AG04449 (cell line): ENCODE results near the gene MDP1.
A peak's percentile ranks its signal among the peaks of the same experiment; 100 is the strongest.

Source experiments
- CTCF ChIA-PET: fragments of 350-600 bp; formaldehyde crosslinking; extraction: SDS; loops from one replicate; lab custom pipeline; 2021; ENCODE audit warnings: antibody characterized with exemption; lab: Yijun Ruan, JAX
- POLR2A ChIA-PET: fragments of 400-600, 350-600 bp; formaldehyde crosslinking; extraction: SDS; loops from one replicate; lab custom pipeline; 2020; ENCODE audit warnings: antibody characterized with exemption, inconsistent platforms; lab: Yijun Ruan, JAX
- DNase-seq: peaks from one replicate; pipeline ENCODE4 v3.0.0-alpha.2; 2010; ENCODE audit warnings: low read depth, low spot score
- H3K4me3 ChIP-seq: 2 replicates; pipeline ENCODE4 v1.5.1; 2011; ENCODE audit warnings: low read depth, mild to moderate bottlenecking, control low read depth, low read length
- CTCF ChIP-seq: IDR thresholded peaks from one replicate; pipeline ENCODE4 v1.5.1; 2011; ENCODE audit warnings: mild to moderate bottlenecking, moderate library complexity, low read length, control low read depth, inconsistent platforms; ENCODE audit not compliant: insufficient read depth; ENCODE audit errors: missing control alignments

Gene MDP1

GRCh38 chr14:24215495-24216344 lies at the start of gene MDP1:
TSS of gene MDP1 (minus strand) at chr14:24216066. CDS start at chr14:24215955, 111 bp downstream.
- ChIA-PET CTCF (interaction anchor here (0.7 to 5.3 kb wide), 16 partner anchors 9 to 220 kb away, joined by 3 to 89 read pairs (median 5); partner anchors contain the start of genes CIDEB, DHRS1, GMPR2 and LTB4R2), POLR2A (interaction anchor here (0.7 to 1.4 kb wide), 5 partner anchors 9 to 158 kb away, joined by 3 to 5 read pairs (median 3); partner anchors contain the start of genes PCK2 and TINF2)
- peak within 1 kb of the TSS; percentile 90 for H3K4me3 ChIP-seq
- DNase-seq, result peak; percentile 33
- peak; percentile 70 for TF ChIP-seq CTCF

- no peak overlapping the region for H3K4me3 ChIP-seq
- ChIA-PET CTCF (interaction anchor here (1.8 to 16.0 kb wide), 2 partner anchors 20 to 43 kb away, joined by 4 to 155 read pairs; partner anchors contain the start of genes CIDEB and TINF2), POLR2A (interaction anchor here (1.0 kb wide), 1 partner anchor 39 kb away, joined by 4 read pairs; no protein-coding TSS in a partner anchor)
- no peak for DNase-seq
- TF ChIP-seq CTCF, result no peak
These were observed 48.4 kb upstream of the MDP1 start for GRCh38 chr14:24264298-24264697.

GRCh38 chr14:24263848-24264247 lies 48.0 kb upstream of the MDP1 start:
- H3K4me3 ChIP-seq, result no peak overlapping the region
- ChIA-PET CTCF (interaction anchor here (1.8 to 16.0 kb wide), 3 partner anchors 6 to 44 kb away, joined by 4 to 155 read pairs (median 57); partner anchors contain the start of genes CIDEB, RABGGTA and TINF2), POLR2A (no interaction called here)
- no peak for DNase-seq
- TF ChIP-seq CTCF, result no peak

- no peak for DNase-seq
- no peak within 1 kb of the TSS for H3K4me3 ChIP-seq
- no peak for TF ChIP-seq CTCF
- ChIA-PET POLR2A (no interaction called here), CTCF (interaction anchor here (1.0 to 16.0 kb wide), 3 partner anchors 7 to 44 kb away, joined by 3 to 155 read pairs (median 57); partner anchors contain the start of genes RABGGTA and TINF2)
These were observed 47.2 kb upstream of the MDP1 start, which contains the start of gene TGM1 for GRCh38 chr14:24262821-24263733. TSS of gene TGM1 (minus strand) at chr14:24263177. CDS start at chr14:24262352, 825 bp downstream.

GRCh38 chr14:24261969-24262327 lies 46.1 kb upstream of the MDP1 start:
- no peak for DNase-seq
- no peak for TF ChIP-seq CTCF
- CTCF ChIA-PET, result interaction anchor here (7.9 to 16.0 kb wide), 2 partner anchors 8 to 18 kb away, joined by 57 to 155 read pairs; partner anchors contain the start of genes RABGGTA and TINF2
- no peak overlapping the region for H3K4me3 ChIP-seq
- POLR2A ChIA-PET, result interaction anchor here (0.6 kb wide), 1 partner anchor 653 kb away, joined by 3 read pairs; no protein-coding TSS in a partner anchor
